ENCODE measurements around the gene RTP4.
"Not testable (repeated sequence)": the region's sequence is repeated elsewhere in the genome, so short reads cannot be mapped to it uniquely, and the experiment has no call there.

RTP4 gene

DNA sequence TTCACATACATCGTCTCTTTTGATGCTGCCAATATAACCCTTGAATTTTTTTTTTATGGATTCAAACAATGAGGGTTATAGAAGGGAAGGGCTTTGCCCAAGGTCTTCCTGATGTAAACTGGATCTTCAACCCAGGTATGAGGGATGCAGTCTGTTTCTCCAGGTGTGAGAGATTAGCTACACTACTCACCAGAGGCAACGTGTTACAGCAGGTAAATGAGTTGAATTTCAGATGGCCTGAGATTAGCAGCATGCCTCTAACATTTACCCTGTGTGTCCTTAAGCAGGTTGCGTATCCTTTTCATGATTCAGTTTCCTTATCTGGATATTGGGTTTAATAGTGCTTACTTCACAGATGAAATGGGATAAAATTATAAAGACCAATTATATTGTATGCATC, 1.9 kb downstream of the RTP4 start:
- no peak for DNase-seq

DNA sequence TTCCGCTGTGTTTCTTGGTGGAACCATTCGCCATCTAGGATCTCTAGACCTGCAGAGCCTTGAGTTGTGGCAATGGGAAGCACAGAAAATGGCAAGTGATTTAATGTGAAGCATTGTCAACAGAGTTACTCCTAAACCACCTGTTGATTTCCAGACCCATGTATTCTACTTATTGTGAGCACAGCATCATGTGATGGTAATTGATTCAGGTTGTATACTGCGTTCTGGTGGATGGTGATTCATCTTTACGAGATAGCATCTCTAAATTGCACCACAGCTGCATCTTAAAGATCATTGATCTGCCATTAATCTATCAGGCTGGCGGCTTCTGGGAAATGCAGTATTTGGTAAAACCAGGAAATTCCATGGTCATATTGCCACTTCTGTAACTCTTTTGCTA, 7.4 kb downstream of the RTP4 start:
- DNase-seq = no peak

DNA sequence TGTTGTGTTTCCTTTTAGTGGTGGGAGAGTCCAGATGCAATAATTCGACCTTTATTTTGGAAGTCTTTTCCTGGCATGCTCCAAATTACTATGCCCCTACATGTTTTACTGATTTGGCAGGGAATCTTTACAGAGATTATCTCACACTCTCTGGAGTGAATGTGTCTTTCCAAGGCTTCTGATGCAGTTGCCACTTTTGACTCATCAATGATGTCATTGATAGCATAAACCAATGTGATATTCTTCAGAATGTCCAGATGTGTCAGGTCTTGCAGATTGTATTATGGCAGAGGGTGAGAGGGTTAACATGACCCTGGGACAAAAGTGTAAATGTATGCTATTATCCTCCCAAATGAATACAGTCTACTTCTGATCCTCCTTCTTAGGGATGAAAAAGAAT, 9.7 kb downstream of the RTP4 start:
- DNase-seq = no peak

DNA sequence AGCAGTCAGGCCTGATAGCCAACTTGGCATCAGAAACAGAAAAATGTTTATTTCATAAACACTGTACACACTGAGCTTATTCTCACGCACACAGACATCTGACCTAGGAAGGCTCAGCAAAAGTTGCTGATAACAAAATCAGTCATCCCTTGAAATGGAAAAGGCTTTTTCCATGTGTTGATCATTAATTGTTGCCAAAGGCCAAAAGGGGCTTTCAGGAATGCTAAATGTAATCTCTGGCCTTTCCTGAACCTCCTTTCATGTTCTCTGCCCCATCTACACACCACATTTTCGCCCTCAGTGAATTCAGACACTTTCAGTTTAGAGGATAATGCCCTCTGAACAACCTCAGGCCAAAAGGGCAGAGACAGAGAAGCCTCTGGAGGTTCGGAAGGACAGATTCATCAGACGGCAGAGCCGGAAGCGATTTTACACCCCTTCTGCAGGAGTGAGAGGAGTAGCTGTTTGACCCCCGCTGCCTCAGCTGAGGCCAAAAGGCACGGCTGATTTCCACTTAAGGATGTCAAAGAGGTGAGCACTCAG, 14.5 kb downstream of the RTP4 start:
- no peak for DNase-seq

DNA sequence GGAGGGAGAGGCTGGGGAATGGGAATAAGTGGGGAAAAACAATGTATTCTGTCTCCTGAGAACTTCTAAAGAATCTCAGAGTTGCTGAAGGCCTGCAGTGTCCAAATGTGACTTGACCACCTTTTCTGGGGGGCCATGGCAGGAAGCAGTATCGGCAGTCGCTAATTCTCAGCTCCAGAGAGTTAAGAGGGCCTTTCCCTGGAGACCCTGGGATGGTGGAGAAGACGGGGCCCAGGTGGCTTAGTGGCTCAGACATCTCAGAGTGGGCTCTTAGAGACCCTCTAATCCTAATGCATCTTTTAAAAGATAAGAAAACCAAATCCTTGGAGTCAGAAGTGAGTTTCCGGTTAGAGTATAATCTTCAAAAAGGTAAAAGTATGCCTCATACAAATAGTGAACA, 15.1 kb downstream of the RTP4 start:
- DNase-seq = no peak

DNA sequence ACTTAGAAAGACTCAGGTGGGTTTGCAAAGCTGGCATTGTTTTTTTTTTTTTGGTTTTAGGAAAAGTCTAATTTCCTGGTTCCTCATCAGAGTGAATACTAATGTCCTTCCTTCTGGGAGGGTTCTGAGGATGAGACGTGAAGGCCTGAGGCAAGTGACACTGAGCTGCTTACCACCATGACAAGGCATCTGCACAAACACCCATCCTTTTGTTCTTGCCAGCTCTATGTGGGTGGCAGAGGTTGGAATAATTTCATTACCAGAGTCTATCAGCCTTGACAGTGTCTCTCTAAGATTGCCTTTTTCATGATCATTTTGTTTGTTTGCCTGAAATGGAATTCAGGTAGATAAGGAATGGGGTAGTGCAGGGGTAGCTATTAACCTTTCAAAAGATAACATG, 17.1 kb downstream of the RTP4 start:
- DNase-seq = no peak

DNA sequence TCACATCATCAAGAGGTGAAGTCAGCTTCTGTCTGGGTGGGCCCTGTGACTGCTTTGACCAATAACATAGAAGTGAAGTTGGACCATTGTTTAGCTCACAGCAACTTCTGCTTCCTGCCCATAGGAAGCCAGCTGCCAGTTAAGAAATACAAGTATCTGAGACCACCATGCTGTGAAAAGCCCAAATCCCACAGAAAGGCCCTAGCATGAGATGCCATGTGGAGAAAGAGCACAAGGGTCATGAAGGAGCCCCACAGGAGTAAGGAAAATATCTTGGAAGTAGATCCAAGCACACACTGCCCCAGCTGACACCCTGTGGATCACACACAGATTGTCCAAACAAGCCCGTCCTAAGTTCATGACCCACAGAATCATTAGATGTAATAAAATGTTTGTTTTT, 28.5 kb downstream of the RTP4 start:
- no peak for DNase-seq

DNA sequence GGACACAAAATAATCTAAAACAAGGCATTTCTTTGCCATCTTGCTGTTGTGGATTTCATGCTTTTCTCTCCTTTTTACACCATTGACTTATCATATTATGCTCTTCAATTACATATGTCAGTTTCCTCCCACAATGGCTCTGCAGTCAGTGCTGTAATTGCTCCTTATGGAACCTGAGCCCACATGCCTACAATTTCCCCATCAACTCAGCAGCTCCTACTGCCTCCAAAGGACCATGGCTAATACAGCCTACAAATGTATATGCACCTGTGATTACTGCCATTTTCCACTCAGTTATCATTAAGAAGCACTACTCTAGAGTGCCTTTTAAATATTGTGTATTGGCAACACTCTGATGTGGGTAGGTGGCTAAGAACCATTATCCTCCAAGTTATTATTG, 30.8 kb downstream of the RTP4 start:
- DNase-seq = no peak

DNA sequence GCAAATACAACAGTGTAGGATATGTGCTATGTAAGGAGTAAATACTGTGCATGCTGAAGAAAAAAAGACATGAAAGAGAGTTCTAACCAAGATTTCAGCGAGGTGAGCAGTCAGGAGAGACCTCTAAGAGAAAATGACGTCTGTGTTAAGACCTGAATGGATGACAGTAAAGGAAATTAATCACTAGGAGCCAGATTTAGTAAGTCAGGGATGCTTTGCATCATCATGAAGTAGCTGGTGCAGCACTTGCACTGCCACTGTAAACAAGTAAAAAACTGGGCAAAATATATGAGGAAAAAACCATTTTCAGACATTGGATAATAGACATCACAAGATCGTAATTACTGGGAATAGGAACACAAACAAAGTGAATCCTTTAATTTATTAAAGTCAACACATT, 32.6 kb downstream of the RTP4 start:
- DNase-seq = no peak

DNA sequence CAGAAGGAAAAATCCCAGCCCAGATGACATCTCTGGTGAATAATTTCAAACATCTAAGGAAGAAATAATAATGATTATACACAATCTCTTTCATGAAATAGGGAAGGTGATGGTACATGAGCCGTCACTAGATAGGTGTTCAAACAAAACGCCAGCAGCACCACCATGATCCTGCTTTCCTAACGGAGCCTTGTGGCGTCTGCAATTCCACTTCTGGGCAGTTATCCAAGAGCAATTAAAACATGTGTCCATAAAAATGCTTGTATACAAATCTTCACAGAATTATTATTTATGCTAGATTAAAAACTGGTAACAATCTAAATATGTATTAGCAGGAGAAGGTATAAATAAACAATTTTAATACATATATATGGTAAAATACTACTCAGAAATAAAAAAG, 33.7 kb downstream of the RTP4 start:
- no peak for DNase-seq

DNA sequence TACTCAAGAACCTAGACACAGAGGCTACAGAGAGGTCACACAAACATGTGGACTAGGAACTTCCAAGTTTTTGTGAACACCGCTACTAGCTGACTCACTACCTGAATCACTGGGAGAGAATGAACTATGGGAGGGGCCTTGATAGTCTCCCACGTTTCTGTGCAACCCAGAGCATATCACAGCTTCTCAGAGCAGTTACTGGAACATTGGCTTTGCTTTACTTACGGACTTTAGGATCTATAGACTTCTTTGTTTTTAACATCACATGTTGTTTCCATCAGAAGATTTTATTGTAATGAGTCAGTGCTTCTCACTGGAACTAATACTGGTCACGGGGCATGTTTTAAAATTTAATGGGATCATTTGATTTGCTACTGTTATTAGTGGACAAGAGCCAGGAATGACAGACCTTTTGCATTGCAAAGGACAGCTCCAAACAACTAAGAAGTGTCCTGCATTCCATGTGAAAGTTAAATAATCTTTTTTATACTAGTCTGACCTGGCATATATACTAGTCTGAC, 35.6 kb downstream of the RTP4 start:
- DNase-seq = no peak

DNA sequence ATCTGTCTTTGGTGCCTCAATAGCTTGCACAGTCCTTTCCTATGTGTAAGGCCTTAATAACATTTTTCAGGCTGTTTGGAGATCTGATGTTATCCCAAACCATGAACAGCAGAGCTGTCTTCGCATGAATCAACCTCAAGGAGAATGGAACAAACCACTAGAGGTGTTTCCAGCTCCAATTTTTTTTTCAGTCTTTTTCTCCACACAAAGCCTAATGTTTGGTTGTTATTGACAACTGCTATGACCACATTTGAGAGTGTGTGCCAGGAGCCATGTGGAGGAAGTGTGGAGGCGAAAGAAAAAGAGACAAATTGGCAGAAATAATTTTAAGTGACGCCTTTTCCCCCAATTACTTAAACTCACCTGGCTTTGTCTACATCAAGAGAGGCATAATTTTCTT, 38.7 kb downstream of the RTP4 start:
- DNase-seq = no peak

DNA sequence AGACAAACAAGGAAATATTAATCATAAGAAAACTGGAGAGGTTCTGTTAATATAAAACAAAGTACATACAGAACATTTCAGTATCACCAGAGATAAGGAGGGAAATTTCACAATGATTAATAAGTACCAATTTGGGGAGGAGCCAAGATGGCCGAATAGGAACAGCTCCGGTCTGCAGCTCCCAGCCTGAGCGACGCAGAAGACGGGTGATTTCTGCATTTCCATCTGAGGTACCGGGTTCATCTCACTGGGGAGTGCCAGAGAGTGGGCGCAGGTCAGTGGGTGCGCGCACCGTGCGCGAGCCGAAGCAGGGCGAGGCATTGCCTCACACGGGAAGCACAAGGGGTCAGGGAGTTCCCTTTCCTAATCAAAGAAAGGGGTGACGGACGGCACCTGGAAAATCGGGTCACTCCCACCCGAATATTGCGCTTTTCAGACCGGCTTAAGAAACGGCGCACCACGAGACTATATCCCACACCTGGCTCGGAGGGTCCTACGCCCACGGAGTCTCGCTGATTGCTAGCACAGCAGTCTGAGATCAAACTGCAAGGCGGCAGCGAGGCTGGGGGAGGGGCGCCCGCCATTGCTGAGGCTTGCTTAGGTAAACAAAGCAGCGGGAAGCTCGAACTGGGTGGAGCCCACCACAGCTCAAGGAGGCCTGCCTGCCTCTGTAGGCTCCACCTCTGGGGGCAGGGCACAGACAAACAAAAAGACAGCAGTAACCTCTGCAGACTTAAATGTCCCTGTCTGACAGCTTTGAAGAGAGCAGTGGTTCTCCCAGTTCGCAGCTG, 44.0 kb downstream of the RTP4 start:
- not testable (repeated sequence) for DNase-seq
